ENCODE data around the gene CX3CL1. TPM values are rescaled to one million over a fixed set of nuclear protein-coding genes. Genes with fewer than 3 reads are reported as not detected.

CX3CL1 gene
- total RNA-seq, 4 donors from 2014 or later: 8.7 to 18.4 (median 15.4) TPM

DNA sequence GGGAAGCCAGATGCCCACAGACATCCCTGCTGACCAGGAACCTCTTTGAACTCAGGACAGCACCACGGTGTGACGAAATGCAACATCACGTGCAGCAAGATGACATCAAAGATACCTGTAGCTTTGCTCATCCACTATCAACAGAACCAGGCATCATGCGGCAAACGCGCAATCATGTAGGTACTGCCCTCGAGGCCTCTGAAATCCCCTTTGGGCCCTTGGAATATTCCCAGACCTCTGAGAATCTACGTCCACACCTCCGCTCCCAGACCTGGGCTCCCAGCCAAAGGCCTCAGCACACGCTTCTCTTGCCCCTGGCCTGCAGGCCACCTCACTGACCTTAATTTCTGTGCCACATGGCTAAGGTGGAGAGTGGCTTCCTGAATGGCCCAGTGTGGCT lies 7.3 kb downstream of the CX3CL1 start:
- 75 to 77% methylated on average over 10 of the region's 10 CpGs for WGBS, 2 donors
- H3K4me3 ChIP-seq: no peak overlapping the region
- H3K4me1 ChIP-seq: peaks cover 0 to 28% (median 4%) of the 10 kb centered on the region in 4 donors
- no peaks in the 10 kb centered on the region for H3K27me3 ChIP-seq
- H3K36me3 ChIP-seq: peaks cover 0 to 11% (median 0%) of the 10 kb centered on the region in 3 donors
- DNase-seq (ENCODE audit: low spot score in 2 of 2): no peak
- no peak for TF ChIP-seq POLR2A (IDR thresholded peaks at IDR 0.05)
- no peak for TF ChIP-seq CTCF (IDR thresholded peaks at IDR 0.05)
- H3K9me3 ChIP-seq: no peaks in the 10 kb centered on the region
- H3K27ac ChIP-seq: no peak overlapping the region

DNA sequence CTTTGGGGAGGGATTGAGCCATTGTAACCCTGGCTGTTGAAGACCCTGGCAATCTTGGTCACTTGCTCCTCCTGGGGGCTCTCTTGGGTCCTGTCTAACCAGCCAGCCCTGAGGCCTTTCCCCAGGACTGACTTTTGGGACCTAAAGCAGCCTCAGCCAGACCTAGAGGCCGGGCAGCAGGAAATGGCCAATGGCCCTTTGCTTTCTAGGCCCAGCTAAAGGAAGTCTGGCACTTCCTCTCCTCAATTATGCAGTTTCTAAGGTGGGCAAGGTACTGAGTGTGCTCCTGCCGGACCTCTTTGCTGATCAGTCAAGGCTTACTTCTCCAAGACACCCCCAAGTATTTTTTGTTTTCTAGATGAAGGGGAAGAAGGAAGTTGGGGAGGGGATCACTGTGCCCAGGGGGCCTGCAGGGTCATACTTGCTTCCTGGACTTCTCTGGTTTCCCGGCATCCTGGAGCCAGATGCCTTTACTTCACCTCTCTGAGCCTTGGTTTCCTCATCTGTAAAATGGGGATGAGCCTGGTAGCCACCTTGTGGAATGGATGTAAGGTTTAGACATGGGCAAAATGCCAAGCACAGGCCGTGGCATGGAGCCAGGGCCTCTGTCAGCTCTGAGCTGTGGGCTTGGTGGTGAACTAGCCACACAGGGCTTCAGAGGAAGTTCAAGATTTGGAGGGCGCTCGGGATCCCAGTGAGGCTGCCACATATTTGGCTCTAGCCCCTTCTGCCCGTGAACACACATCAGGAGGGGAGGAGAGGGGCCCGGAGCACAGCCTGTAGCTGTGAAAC lies 8.6 kb downstream of the CX3CL1 start:
- TF ChIP-seq EP300 (IDR thresholded peaks at IDR 0.05) (peak in 1 of 2 donors; percentile 12), POLR2A (IDR thresholded peaks at IDR 0.05) (no peak)
- Histone ChIP-seq H3K27me3 (no peaks in the 10 kb centered on the region), H3K4me1 (peaks cover 0 to 35% (median 4%) of the 10 kb centered on the region in 4 donors), H3K4me3 (no peak overlapping the region), H3K9me3 (no peaks in the 10 kb centered on the region), H3K27ac (peak overlapping the region in 2 of 4 donors; percentile 10 to 14), H3K36me3 (peaks cover 0 to 11% (median 0%) of the 10 kb centered on the region in 3 donors)
- 51% methylated on average over 8 of the region's 8 CpGs for WGBS, 2 donors
- DNase-seq (ENCODE audit: low spot score in 2 of 2): peak in 1 of 2 donors; percentile 22

DNA sequence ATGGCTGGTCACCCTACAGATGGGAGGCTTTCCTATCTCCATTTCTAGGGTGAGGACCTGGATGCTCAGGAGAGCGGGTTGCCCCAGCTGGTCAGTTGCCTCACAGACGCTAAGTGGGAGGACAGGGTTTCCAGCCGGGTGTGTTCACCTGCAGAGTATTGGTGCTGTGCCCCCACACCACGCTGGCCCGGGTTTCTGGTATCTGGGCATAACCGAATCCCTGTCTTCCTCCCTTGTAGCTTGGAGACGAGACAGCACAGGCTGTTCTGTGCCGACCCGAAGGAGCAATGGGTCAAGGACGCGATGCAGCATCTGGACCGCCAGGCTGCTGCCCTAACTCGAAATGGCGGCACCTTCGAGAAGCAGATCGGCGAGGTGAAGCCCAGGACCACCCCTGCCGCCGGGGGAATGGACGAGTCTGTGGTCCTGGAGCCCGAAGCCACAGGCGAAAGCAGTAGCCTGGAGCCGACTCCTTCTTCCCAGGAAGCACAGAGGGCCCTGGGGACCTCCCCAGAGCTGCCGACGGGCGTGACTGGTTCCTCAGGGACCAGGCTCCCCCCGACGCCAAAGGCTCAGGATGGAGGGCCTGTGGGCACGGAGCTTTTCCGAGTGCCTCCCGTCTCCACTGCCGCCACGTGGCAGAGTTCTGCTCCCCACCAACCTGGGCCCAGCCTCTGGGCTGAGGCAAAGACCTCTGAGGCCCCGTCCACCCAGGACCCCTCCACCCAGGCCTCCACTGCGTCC lies 9.7 kb downstream of the CX3CL1 start:
- WGBS, 2 donors: 91% methylated on average over 30 to 32 of the region's 35 CpGs
- H3K36me3 ChIP-seq: peaks cover 0 to 11% (median 0%) of the 10 kb centered on the region in 3 donors
- no peak overlapping the region for H3K27ac ChIP-seq
- H3K27me3 ChIP-seq: no peaks in the 10 kb centered on the region
- no peak for DNase-seq (ENCODE audit: low spot score in 2 of 2)
- TF ChIP-seq EP300 (IDR thresholded peaks at IDR 0.05) (no peak), CTCF (IDR thresholded peaks at IDR 0.05) (no peak), POLR2A (IDR thresholded peaks at IDR 0.05) (no peak)
- H3K4me3 ChIP-seq: no peak overlapping the region
- H3K9me3 ChIP-seq: no peaks in the 10 kb centered on the region
- H3K4me1 ChIP-seq: peaks cover 0 to 43% (median 4%) of the 10 kb centered on the region in 4 donors

DNA sequence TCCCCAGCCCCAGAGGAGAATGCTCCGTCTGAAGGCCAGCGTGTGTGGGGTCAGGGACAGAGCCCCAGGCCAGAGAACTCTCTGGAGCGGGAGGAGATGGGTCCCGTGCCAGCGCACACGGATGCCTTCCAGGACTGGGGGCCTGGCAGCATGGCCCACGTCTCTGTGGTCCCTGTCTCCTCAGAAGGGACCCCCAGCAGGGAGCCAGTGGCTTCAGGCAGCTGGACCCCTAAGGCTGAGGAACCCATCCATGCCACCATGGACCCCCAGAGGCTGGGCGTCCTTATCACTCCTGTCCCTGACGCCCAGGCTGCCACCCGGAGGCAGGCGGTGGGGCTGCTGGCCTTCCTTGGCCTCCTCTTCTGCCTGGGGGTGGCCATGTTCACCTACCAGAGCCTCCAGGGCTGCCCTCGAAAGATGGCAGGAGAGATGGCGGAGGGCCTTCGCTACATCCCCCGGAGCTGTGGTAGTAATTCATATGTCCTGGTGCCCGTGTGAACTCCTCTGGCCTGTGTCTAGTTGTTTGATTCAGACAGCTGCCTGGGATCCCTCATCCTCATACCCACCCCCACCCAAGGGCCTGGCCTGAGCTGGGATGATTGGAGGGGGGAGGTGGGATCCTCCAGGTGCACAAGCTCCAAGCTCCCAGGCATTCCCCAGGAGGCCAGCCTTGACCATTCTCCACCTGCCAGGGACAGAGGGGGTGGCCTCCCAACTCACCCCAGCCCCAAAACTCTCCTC lies 10.4 kb downstream of the CX3CL1 start:
- no peak for TF ChIP-seq POLR2A (IDR thresholded peaks at IDR 0.05)
- Histone ChIP-seq H3K4me3 (no peak overlapping the region), H3K36me3 (peaks cover 0 to 11% (median 0%) of the 10 kb centered on the region in 3 donors), H3K9me3 (no peaks in the 10 kb centered on the region), H3K27ac (no peak overlapping the region), H3K27me3 (no peaks in the 10 kb centered on the region), H3K4me1 (peaks cover 0 to 44% (median 4%) of the 10 kb centered on the region in 4 donors)
- DNase-seq (ENCODE audit: low spot score in 2 of 2): no peak
- 86 to 90% methylated on average over 14 to 16 of the region's 16 CpGs for WGBS, 2 donors

GRCh38 chr16:57383276-57384247 lies 11.3 kb downstream of the CX3CL1 start:
- TF ChIP-seq EP300 (IDR thresholded peaks at IDR 0.05) (no peak), POLR2A (IDR thresholded peaks at IDR 0.05) (no peak), CTCF (IDR thresholded peaks at IDR 0.05) (no peak)
- 73 to 82% methylated on average over 7 to 8 of the region's 8 CpGs for WGBS, 2 donors
- no peak overlapping the region for H3K4me3 ChIP-seq
- peaks cover 0 to 44% (median 4%) of the 10 kb centered on the region in 4 donors for H3K4me1 ChIP-seq
- DNase-seq (ENCODE audit: low spot score in 2 of 2): no peak
- H3K27ac ChIP-seq: peak overlapping the region in 2 of 4 donors; percentile 11 to 36
- H3K27me3 ChIP-seq: no peaks in the 10 kb centered on the region
- peaks cover 0 to 11% (median 0%) of the 10 kb centered on the region in 3 donors for H3K36me3 ChIP-seq
- H3K9me3 ChIP-seq: no peaks in the 10 kb centered on the region

All from tibial nerve (tissue), 4 donors.